ENCODE data around the gene PKP4.

PKP4 gene

GRCh38 chr2:158716121-158716791 is 259.5 kb downstream of the PKP4 start:
- DNase-seq (ENCODE audit: low read depth in 2 of 2) = no peak

GRCh38 chr2:158716921-158717320 is 260.2 kb downstream of the PKP4 start:
- no peak for DNase-seq (ENCODE audit: low read depth in 2 of 2)

GRCh38 chr2:158717366-158718195 is 260.8 kb downstream of the PKP4 start:
- DNase-seq (ENCODE audit: low read depth in 2 of 2) = no peak

GRCh38 chr2:158718196-158718585 is 261.4 kb downstream of the PKP4 start:
- no peak for DNase-seq (ENCODE audit: low read depth in 2 of 2)

- DNase-seq (ENCODE audit: low read depth in 2 of 2) = no peak
Measured at GRCh38 chr2:158718851-158719250, 262.1 kb downstream of the PKP4 start.

GRCh38 chr2:158719403-158719802 is 262.7 kb downstream of the PKP4 start:
- no peak for DNase-seq (ENCODE audit: low read depth in 2 of 2)

- no peak for DNase-seq (ENCODE audit: low read depth in 2 of 2)
Measured at GRCh38 chr2:158722266-158723105, 265.7 kb downstream of the PKP4 start.

- DNase-seq (ENCODE audit: low read depth in 2 of 2) = no peak
Measured at GRCh38 chr2:158723181-158723838, 266.6 kb downstream of the PKP4 start.

- no peak for DNase-seq (ENCODE audit: low read depth in 2 of 2)
Measured at GRCh38 chr2:158723921-158724802, 267.4 kb downstream of the PKP4 start.

GRCh38 chr2:158724803-158725381 is 268.1 kb downstream of the PKP4 start:
- DNase-seq (ENCODE audit: low read depth in 2 of 2) = no peak

- no peak for DNase-seq (ENCODE audit: low read depth in 2 of 2)
Measured at GRCh38 chr2:158725441-158725891, 268.7 kb downstream of the PKP4 start.

- no peak for DNase-seq (ENCODE audit: low read depth in 2 of 2)
Measured at GRCh38 chr2:158726911-158727592, 270.3 kb downstream of the PKP4 start.

- DNase-seq (ENCODE audit: low read depth in 2 of 2) = no peak
Measured at GRCh38 chr2:158728422-158728821, 271.7 kb downstream of the PKP4 start.

- no peak for DNase-seq (ENCODE audit: low read depth in 2 of 2)
Measured at GRCh38 chr2:158729451-158729850, 272.7 kb downstream of the PKP4 start.

GRCh38 chr2:158729873-158730620 is 273.3 kb downstream of the PKP4 start:
- DNase-seq (ENCODE audit: low read depth in 2 of 2) = no peak

GRCh38 chr2:158730621-158731140 is 273.9 kb downstream of the PKP4 start:
- no peak for DNase-seq (ENCODE audit: low read depth in 2 of 2)

GRCh38 chr2:158731386-158731785 is 274.6 kb downstream of the PKP4 start:
- no peak for DNase-seq (ENCODE audit: low read depth in 2 of 2)
